Stimulated activated CD8-positive, alpha-beta memory T cell treated with anti-CD3 and anti-CD28 coated beads, Interleukin-2, amount 100 ng/mL, for 48 hours (primary cell): ENCODE results near the gene CORO7.
"Not testable (repeated sequence)": the region's sequence is repeated elsewhere in the genome, so short reads cannot be mapped to it uniquely, and the experiment has no call there.

Source experiments
- DNase-seq, 2 donors: peaks; one replicate each; pipeline ENCODE4 v3.0.0-alpha.2; 2020; ENCODE audit warnings: low read depth in 2 of 2

CORO7 gene

DNA sequence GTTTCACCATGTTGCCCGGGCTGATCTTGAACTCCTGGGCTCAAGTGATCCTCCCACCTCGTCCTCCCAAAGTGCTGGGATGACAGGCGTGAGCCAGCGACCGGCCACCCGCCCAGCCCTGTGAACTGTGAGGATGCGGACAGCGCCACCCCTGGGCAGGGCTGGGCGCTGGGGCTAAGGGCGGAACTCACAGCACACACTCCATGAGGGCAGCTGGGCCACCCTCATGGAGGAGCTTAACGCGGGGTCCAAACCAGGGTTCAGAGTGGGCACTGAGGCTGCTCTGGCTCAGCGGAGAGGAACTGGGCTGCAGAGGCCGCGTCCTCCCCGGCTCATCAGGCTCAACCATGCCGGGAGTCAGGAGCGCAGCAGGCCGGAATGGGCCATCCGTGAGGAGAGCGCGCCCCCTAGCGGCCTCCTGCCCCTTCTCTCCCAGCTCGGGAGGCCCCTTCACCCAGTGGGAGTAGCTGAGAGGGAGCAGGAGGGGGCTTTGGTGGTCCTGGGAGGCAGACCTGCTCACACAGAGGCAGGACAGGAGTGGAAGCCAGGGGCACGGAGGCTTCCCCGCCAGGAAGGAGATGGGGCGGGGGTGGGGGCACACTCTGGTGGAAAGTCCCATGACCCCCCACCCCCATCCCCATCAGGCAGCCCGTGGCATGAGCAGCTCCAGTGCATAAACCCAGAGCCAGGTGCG is 13.8 kb downstream of the CORO7 start:
- peak; percentile 53 to 62 for DNase-seq

GRCh38 chr16:4401510-4401909 is 14.9 kb downstream of the CORO7 start:
- DNase-seq = no peak

GRCh38 chr16:4401094-4401501 is 15.3 kb downstream of the CORO7 start:
- no peak for DNase-seq

- no peak for DNase-seq
Measured at GRCh38 chr16:4399001-4399730, 17.2 kb downstream of the CORO7 start.

DNA sequence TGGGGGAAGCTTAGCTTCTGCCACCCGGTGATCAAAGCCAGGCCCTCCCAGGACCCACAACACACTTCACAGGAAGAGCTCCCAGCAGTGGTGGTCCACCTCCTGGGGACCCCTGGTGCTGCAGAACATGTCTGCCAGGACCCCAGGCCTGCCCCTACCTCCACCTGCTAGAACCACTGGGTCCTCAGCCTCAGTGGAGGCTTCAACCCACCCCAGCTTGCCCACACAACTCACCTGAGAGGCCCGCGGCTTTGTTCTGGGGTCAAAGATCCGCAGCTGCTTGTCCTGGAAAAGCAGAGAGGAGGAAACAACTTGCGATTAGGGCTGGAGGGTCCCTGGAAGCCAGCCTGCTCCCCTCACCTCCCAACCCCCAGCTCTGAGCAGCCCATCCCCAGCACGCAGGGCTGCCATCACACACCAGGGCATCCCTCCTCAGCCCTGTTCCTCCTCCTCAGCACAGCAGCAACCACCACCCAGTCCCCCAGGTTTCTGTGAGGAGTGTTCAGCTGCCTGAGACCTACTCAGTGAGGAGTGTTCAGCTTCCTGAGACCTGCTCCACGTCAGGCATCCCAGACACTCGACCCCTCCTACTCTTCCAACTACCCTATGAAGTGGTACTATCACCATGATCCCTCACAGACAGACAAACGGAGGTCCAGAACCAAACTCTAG is 21.2 kb downstream of the CORO7 start:
- DNase-seq = no peak

GRCh38 chr16:4393850-4394249 is 22.5 kb downstream of the CORO7 start:
- DNase-seq = not testable (repeated sequence)

GRCh38 chr16:4393240-4393600 is 23.2 kb downstream of the CORO7 start:
- no peak for DNase-seq

GRCh38 chr16:4392382-4393239 is 23.8 kb downstream of the CORO7 start:
- no peak for DNase-seq

GRCh38 chr16:4391631-4392381 is 24.6 kb downstream of the CORO7 start:
- DNase-seq = no peak

DNA sequence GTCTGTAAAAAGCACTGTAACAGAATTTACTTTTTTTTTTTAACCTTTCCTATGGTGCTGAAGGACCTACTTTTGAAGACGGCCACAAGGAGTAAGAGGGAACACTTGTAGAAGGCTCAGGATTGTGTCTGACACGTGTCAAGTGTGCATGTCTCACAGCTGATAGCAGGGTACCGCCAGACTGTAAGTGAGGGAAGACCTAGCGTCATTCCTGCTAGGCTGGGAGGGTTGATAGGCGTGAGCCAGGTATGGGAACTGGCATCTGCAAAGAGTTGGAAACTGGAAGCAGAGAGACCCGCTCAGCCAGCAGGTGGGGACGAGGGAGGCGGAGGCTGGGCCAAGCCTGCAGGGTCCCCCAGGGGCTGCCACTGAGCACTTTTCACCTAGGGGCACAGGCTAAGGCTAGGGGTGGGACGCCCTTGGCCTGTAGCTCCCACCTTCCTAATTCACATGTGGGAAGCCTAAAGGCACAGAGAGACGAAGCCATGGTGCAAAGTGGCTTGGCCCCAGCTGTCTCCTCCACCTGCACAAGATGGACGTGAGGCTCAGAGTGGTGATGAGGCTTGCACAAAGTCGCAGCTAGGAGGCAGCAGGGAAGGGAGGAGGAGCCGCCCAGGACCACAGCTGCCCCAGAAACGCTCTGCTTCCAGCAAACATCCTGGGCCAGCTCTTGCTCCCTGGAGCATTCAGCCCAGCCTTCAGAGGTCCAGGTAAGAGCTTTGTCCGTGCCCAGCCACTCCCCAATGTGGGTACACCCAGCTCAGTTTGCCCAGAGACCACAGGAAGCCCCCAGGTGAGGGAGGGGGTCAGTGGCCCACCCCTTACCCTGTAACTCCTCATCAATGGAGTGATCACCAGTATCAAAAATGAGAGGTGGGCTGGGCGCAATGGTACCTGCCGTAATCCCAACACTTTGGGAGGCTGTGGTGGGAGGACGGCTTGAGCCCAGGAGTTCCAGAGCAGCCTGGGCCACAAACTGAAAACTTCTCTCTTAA is 25.8 kb downstream of the CORO7 start:
- no peak for DNase-seq

DNA sequence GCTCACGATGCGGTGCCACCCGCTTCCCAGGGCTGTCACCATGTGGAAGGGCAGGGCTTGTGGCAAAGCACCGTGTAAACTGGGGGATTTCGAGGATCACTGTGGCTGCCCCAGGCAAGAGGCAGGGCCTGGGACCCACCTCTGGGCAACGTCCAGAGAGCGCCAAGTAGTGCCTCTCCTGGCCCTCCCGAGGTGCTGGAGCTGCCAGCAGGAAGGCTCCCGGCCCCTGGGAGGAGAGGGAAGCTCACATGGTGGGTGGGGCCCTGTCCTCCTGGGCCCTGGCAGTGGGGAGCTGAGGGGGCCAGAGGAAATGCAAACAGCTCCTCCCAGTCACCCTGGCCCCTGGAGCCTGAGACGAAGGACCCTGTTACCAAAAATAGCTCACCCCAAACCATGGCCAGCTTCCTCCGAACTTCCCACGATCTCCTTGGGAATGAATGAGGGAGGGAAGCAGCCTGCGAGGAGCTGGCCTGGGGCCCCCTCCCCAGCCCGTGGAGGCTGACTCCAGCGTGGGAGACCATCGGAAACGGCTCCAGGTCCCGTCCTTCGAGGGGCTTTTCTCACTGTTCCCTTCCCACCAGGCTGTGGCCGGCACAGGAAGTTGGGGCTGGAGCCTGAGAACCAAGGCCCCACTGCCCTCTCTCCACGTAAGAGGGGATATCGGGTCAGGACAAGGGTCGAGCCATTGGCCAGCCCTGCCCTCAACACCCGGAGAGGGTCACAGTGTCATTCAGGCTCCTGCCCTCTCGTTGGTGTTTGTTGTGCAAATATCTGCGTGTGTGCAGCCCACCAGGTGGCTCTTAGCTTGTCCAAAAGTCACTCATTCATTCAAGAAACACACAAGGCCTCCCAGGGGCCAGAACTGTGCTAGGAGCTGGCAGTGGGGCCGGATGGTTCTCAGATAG is 27.1 kb downstream of the CORO7 start:
- no peak for DNase-seq

GRCh38 chr16:4388271-4389021 is 27.9 kb downstream of the CORO7 start:
- DNase-seq = no peak

- no peak for DNase-seq
Measured at GRCh38 chr16:4387781-4388180, 28.6 kb downstream of the CORO7 start.

DNA sequence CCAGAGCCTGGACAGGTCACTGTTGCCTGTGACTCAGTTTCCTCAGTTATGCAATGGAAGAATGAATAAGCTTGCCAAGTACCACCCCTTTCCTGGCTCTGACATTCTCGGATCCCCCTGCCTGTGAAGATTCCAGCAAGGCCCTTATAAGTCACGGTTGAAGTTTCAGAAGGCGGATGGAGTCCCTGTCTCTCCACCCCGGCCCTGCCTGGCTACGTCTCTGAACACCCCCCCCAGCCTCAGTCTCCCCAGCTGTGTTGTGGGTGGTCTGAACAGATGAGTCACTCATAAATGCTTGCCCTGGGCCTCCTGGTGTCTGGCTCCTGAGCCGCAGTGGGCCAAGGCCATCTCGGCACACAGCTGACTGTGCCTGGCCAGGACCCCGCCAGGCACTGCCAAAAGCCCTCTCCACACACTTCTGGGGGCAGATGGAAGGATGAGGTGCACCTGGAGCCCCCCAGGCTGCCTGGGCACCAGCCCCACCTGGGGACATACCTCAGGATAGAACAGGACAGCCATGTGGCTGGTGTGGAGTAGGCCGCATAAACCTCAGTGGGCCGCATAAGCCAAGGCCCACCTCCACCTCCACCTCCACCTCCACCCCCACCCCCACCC is 29.3 kb downstream of the CORO7 start:
- no peak for DNase-seq

DNA sequence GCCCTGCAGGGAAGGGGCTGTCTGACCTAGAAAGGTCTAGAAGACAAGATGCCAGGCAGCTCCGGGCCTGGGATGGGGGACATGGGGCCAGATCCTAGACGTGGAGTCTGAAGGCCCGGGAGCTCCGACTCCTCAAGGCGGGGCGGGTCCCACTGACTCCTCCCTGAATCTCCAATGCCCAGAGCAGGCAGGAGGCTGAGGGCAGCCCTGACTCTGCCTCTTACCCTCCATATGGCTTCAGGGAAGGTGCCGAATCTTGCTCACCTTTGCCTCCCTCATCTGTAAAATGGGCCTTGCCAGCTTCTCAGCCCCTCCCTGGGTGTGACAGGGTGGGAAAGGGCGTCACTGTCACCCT is 30.0 kb downstream of the CORO7 start:
- no peak for DNase-seq

GRCh38 chr16:4385789-4386450 is 30.5 kb downstream of the CORO7 start:
- no peak for DNase-seq

DNA sequence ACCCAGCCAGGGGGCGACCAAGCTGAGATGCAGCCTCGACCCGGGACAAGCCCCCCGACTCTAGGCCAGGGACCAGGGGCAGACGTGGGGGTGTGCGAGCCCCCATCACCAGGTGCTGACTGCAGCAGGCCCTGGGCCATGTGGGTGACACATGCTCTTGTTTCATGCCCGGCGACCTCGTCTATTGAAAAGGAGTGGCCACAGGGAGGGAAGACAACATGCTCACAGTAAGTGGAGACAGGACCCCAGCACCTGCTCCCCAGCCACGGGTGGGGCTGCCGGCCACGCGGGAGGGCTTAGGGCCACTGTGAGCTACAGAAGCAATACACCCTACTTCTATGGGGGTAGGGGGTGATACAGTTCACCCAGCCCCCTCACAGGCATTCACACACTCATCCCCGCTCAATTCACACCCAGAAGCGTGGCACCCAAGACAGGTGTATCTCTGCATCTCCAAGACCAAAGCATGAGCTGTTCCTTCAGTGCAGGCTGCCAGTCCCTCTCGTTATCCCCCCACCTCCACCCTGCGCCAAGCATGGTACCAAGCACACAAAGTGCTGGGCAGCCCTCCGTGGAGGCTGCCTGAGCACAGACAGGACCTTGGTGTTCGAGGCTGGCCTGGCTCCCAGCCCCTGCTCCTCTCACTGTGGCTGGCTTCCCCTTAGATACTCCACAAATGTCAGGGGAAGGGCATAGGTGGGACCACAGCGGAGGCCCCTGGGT is 31.2 kb downstream of the CORO7 start:
- DNase-seq = no peak
